Loucy (cell line): ENCODE data around the gene LENG9.
"Not testable (repeated sequence)": the region's sequence is repeated elsewhere in the genome, so short reads cannot be mapped to it uniquely, and the experiment has no call there.

Experiments
- CTCF ChIP-seq: fragments of 200-600 bp; sonication (generic); conservative IDR thresholded peaks from 2 replicates; pipeline ENCODE4 v1.5.1; 2014; ENCODE audit warnings: mild to moderate bottlenecking, antibody characterized with exemption, low read length
- EZH2phosphoT487 ChIP-seq: fragments of 200-600 bp; IDR thresholded peaks from 2 replicates; pipeline ENCODE4 v1.6.1; 2018; ENCODE audit warnings: antibody characterized with exemption, mild to moderate bottlenecking, moderate library complexity, borderline replicate concordance

- TF ChIP-seq CTCF, EZH2phosphoT487: not testable (repeated sequence)
These were observed 2.5 kb upstream of the LENG9 start for GRCh38 chr19:54466110-54466480.
